GM12874 (cell line): ENCODE data around the gene PALM.

Source experiments
- CTCF ChIP-seq: IDR thresholded peaks from 2 replicates; pipeline ENCODE4 v1.5.1; 2011; ENCODE audit warnings: low read depth, mild to moderate bottlenecking, control low read depth, low read length, moderate library complexity; ENCODE audit not compliant: insufficient read depth

The PALM gene

DNA sequence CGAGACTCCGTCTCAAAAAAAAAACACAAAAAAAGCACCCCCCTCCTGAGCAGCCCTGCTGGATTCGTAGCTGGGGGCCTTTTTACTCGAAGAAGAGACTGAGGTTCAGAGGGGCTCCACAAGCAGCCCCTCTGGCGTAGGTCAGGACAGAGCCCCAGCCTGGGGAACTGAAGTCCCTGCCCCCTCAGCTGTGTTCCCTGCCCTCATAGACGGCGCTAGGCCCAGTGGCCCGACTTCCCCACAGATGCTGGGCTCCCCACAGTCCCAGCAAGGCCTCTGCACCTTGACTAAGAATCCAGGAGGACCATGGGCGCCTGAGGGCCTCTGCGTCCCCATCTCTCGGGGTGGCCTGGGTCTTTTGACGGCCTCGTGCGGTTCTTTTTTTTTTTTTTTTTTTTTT is 41.1 kb downstream of the PALM start:
- no peak for TF ChIP-seq CTCF

GRCh38 chr19:750640-751423 is 42.1 kb downstream of the PALM start, which contains the start of gene MISP:
MISP (plus strand) TSS chr19:751112; CDS start chr19:756947, 5,835 bp downstream.
- TF ChIP-seq CTCF = no peak

DNA sequence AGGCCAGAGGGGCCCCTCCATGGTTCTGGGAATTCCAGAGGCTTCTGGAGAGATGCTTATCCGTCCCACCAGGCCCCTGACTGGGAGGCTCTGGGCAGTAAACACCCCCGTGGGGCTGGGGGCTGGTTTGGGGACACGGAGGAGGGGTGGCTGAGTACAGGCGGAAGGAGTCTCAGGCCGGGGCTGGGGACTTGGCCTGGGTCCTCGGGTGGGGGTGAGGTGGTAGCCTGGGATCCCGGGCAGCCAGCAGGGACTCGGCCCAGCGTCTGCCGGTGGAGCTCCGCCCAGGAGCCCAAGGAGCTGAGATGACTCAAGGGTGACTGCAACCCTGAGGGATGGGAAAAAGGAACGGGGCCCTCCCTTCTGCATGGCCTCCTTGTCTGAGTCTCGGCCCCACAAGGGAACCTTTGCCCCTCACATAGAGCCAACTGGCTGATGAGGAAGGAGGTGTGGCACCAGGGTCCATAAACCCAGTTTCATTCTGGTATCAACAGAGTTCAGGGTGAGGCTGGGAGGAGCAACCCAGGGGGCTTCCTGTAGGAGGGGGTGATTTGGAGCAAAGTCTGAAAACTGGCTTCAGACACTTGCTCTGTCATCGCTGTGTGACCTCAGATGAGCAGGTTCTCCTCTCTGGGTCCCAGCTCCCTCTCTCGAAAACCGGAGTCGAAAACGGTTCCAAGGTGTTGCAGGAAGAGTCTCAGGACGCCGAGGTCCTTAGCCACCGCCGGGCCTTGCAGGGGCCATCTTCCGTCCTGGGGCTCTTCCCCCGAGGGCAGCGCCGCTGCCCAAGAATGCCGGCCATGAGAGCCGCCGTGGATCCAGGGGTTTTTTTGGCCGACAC is 43.0 kb downstream of the PALM start:
- no peak for TF ChIP-seq CTCF

GRCh38 chr19:752652-753517 is 44.1 kb downstream of the PALM start:
- no peak for TF ChIP-seq CTCF

GRCh38 chr19:754530-754929 is 45.8 kb downstream of the PALM start:
- TF ChIP-seq CTCF = no peak

DNA sequence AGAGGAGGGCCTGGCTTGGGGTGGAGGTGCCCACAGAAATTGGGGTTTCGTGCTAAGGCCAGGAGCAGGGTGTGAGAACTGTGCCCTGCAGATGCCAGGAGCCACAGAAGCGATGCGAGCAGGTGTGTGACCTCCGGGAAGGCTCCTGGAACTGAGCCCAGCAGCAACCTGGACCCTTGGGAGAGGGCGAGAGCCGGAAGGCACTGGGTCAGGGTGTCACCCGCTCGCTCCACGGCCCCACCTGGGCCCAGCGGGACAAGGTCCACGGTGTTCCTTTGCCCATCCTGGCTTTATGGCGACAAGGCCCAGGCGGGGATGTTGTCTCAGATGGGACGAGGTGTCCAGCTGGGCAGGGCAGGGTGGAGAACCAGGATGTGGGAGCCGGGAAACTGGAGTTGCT is 46.3 kb downstream of the PALM start:
- no peak for TF ChIP-seq CTCF

- no peak for TF ChIP-seq CTCF
These were observed 47.5 kb downstream of the PALM start for GRCh38 chr19:756236-756635.
